ENCODE measurements around the gene PZP. TPM values are rescaled to one million over a fixed set of nuclear protein-coding genes. Genes with fewer than 3 reads are reported as not detected.
A peak's percentile ranks its signal among the peaks of the same experiment; 100 is the strongest.
"Not testable (repeated sequence)": the region's sequence is repeated elsewhere in the genome, so short reads cannot be mapped to it uniquely, and the experiment has no call there.

Gene PZP
- total RNA-seq, 2 experiments from 2014 or later: not detected

DNA sequence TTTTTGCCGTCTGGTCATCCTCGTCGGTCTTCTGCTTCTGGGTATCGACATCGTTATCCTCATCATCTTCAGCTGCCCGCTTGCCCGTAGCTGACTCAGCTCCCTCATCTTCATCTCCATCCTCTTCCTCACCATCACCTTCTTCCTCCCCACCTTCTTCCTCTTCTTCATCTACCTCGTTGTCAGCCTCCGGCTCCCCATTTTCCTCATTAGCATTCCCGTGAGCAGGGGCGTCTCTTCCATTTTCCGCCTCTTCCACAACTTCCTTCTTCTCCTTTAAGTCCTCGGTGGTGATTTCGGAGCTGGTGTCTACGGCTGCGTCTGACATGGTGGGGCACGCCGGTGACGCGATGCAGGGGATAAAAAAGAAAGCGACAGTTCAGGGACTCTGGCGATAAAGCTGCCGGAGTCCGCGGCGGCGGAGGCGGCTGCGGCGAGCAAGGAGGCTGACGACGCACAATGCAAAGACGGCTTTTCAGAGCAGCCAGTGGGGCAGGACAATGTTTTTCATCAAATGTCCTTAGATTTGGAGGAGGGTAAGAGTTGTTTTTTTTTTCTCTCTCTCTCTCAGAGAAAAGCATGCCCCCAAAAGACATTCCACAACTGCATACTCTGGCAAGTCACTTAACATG is 31.9 kb upstream of the PZP start:
- CTCF ChIA-PET; POLR2A ChIA-PET; H3K36me3 Mint-ChIP-seq (ENCODE audit: low read depth); H3K9me3 Mint-ChIP-seq (ENCODE audit: insufficient read depth): not testable (repeated sequence)
- Mint-ChIP-seq H3K4me1 (ENCODE audit: low read depth) (peaks cover 16% of the 10 kb centered on the region), H3K4me3 (peak overlapping the region; percentile 83), H3K27me3 (ENCODE audit: low read depth) (peaks cover 10% of the 10 kb centered on the region), H3K27ac (peak overlapping the region; percentile 85)
- peak; percentile 58 for DNase-seq
- ATAC-seq: peak; percentile 64

GRCh38 chr12:9237286-9237685 is 29.1 kb upstream of the PZP start:
- no peaks in the 10 kb centered on the region for H3K9me3 Mint-ChIP-seq (ENCODE audit: insufficient read depth)
- no peak overlapping the region for H3K27ac Mint-ChIP-seq
- H3K36me3 Mint-ChIP-seq (ENCODE audit: low read depth): no peaks in the 10 kb centered on the region
- H3K4me1 Mint-ChIP-seq (ENCODE audit: low read depth): peaks cover 11% of the 10 kb centered on the region
- ChIA-PET CTCF (no interaction called here), POLR2A (no interaction called here)
- peaks cover 14% of the 10 kb centered on the region for H3K27me3 Mint-ChIP-seq (ENCODE audit: low read depth)
- DNase-seq (no peak), ATAC-seq (no peak)
- no peak overlapping the region for H3K4me3 Mint-ChIP-seq

- no peaks in the 10 kb centered on the region for H3K36me3 Mint-ChIP-seq (ENCODE audit: low read depth)
- H3K4me1 Mint-ChIP-seq (ENCODE audit: low read depth): peaks cover 7% of the 10 kb centered on the region
- peaks cover 14% of the 10 kb centered on the region for H3K27me3 Mint-ChIP-seq (ENCODE audit: low read depth)
- no peak for ATAC-seq
- ChIA-PET POLR2A (no interaction called here), CTCF (no interaction called here)
- H3K27ac Mint-ChIP-seq: no peak overlapping the region
- no peaks in the 10 kb centered on the region for H3K9me3 Mint-ChIP-seq (ENCODE audit: insufficient read depth)
- DNase-seq: no peak
- no peak overlapping the region for H3K4me3 Mint-ChIP-seq
Observed at GRCh38 chr12:9235519-9235918, 27.3 kb upstream of the PZP start.

- ChIA-PET POLR2A (no interaction called here), CTCF (no interaction called here)
- H3K27ac Mint-ChIP-seq: no peak overlapping the region
- H3K36me3 Mint-ChIP-seq (ENCODE audit: low read depth): no peaks in the 10 kb centered on the region
- ATAC-seq (no peak), DNase-seq (no peak)
- H3K4me1 Mint-ChIP-seq (ENCODE audit: low read depth): no peaks in the 10 kb centered on the region
- H3K9me3 Mint-ChIP-seq (ENCODE audit: insufficient read depth): peaks cover 5% of the 10 kb centered on the region
- H3K27me3 Mint-ChIP-seq (ENCODE audit: low read depth): peaks cover 12% of the 10 kb centered on the region
- H3K4me3 Mint-ChIP-seq: no peak overlapping the region
Observed at GRCh38 chr12:9227950-9228349, 19.8 kb upstream of the PZP start.

GRCh38 chr12:9223830-9224229 is 15.6 kb upstream of the PZP start:
- H3K36me3 Mint-ChIP-seq (ENCODE audit: low read depth): no peaks in the 10 kb centered on the region
- POLR2A ChIA-PET: no interaction called here
- no peaks in the 10 kb centered on the region for H3K4me1 Mint-ChIP-seq (ENCODE audit: low read depth)
- DNase-seq (no peak), ATAC-seq (no peak)
- H3K27ac Mint-ChIP-seq: no peak overlapping the region
- H3K27me3 Mint-ChIP-seq (ENCODE audit: low read depth): peaks cover 5% of the 10 kb centered on the region
- no peak overlapping the region for H3K4me3 Mint-ChIP-seq
- CTCF ChIA-PET: no interaction called here
- peaks cover 5% of the 10 kb centered on the region for H3K9me3 Mint-ChIP-seq (ENCODE audit: insufficient read depth)

GRCh38 chr12:9221483-9221882 is 13.3 kb upstream of the PZP start:
- ATAC-seq (no peak), DNase-seq (no peak)
- H3K4me3 Mint-ChIP-seq: no peak overlapping the region
- no peaks in the 10 kb centered on the region for H3K36me3 Mint-ChIP-seq (ENCODE audit: low read depth)
- H3K27me3 Mint-ChIP-seq (ENCODE audit: low read depth): peaks cover 9% of the 10 kb centered on the region
- ChIA-PET POLR2A (no interaction called here), CTCF (no interaction called here)
- H3K27ac Mint-ChIP-seq: no peak overlapping the region
- peaks cover 1% of the 10 kb centered on the region for H3K9me3 Mint-ChIP-seq (ENCODE audit: insufficient read depth)
- no peaks in the 10 kb centered on the region for H3K4me1 Mint-ChIP-seq (ENCODE audit: low read depth)

- POLR2A ChIA-PET; H3K9me3 Mint-ChIP-seq (ENCODE audit: insufficient read depth); H3K4me1 Mint-ChIP-seq (ENCODE audit: low read depth); DNase-seq; CTCF ChIA-PET; H3K27ac Mint-ChIP-seq; H3K4me3 Mint-ChIP-seq; ATAC-seq; H3K36me3 Mint-ChIP-seq (ENCODE audit: low read depth): not testable (repeated sequence)
- H3K27me3 Mint-ChIP-seq (ENCODE audit: low read depth): peaks cover 12% of the 10 kb centered on the region
Observed at GRCh38 chr12:9221011-9221410, 12.8 kb upstream of the PZP start.

DNA sequence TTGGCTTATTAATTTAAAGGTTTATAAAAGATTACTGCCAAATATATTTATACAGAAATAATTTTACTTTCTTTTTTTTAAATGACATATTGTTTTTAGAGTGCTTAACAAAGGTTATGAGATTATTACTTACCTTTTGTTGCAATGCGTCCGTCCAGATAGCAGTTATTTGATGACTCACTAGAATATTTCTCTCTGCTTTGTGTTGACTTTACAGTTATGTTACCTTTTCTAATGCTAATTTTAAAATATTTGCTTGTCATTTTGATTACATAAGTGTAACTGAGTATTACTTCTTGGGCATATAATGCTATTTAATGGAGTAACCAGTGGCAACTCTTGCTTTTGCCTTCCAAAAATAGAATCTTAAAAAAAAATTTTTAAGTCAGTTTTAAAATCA is 6.3 kb upstream of the PZP start:
- H3K27ac Mint-ChIP-seq: no peak overlapping the region
- no peak overlapping the region for H3K4me3 Mint-ChIP-seq
- H3K36me3 Mint-ChIP-seq (ENCODE audit: low read depth): no peaks in the 10 kb centered on the region
- ATAC-seq (no peak), DNase-seq (no peak)
- POLR2A ChIA-PET: no interaction called here
- no peaks in the 10 kb centered on the region for H3K4me1 Mint-ChIP-seq (ENCODE audit: low read depth)
- H3K27me3 Mint-ChIP-seq (ENCODE audit: low read depth): peaks cover 15% of the 10 kb centered on the region
- CTCF ChIA-PET: no interaction called here
- H3K9me3 Mint-ChIP-seq (ENCODE audit: insufficient read depth): no peaks in the 10 kb centered on the region

GRCh38 chr12:9211687-9212086 is 3.5 kb upstream of the PZP start:
- no peak for ATAC-seq
- no peaks in the 10 kb centered on the region for H3K36me3 Mint-ChIP-seq (ENCODE audit: low read depth)
- no peak for DNase-seq
- H3K4me3 Mint-ChIP-seq: no peak overlapping the region
- H3K27ac Mint-ChIP-seq: no peak overlapping the region
- no peaks in the 10 kb centered on the region for H3K4me1 Mint-ChIP-seq (ENCODE audit: low read depth)
- H3K27me3 Mint-ChIP-seq (ENCODE audit: low read depth): peaks cover 9% of the 10 kb centered on the region
- POLR2A ChIA-PET: no interaction called here
- H3K9me3 Mint-ChIP-seq (ENCODE audit: insufficient read depth): no peaks in the 10 kb centered on the region
- CTCF ChIA-PET: interaction anchor here (1.5 kb wide), 1 partner anchor 28 kb away, joined by 4 read pairs; no protein-coding TSS in a partner anchor

DNA sequence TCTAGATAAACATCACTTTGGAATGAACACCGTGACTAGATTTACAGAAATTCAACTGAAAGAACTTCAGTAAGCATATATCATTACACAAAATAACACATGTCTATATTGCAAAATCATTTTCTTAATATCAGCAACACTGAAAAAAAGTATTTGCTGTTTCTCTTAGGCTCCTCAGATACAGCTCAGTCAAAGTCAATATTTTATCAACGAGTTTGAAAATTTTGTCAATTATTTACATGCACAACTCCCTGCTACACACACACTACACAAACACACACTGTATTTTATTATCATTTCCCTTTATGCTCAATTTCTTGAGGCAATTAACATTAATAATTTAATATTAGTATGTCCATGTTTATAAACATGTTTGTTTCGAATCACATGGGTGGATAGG is 3.8 kb downstream of the PZP start:
- ATAC-seq (no peak), DNase-seq (no peak)
- Mint-ChIP-seq H3K27ac (no peak overlapping the region), H3K36me3 (ENCODE audit: low read depth) (no peaks in the 10 kb centered on the region), H3K4me3 (no peak overlapping the region), H3K9me3 (ENCODE audit: insufficient read depth) (no peaks in the 10 kb centered on the region), H3K27me3 (ENCODE audit: low read depth) (peaks cover 5% of the 10 kb centered on the region), H3K4me1 (ENCODE audit: low read depth) (no peaks in the 10 kb centered on the region)
- ChIA-PET CTCF (no interaction called here), POLR2A (no interaction called here)

DNA sequence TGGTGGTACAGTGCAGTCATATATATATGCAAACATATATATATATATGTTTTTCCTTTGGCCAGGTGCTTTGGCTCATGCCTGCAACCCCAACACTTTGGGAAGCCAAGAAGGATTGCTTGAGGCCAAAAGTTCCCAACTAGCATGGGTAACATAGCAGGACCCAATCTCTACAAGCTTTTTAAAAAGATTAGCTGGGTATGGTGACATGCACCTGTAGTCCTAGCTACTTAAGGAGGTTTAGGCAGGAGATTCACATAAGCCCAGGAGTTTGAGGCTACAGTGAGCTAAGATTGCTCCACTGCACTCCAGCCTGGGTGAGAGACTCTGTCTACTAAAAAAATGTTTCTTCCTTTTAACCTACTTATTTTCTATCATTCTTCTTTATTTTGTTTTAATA is 10.2 kb downstream of the PZP start:
- H3K36me3 Mint-ChIP-seq (ENCODE audit: low read depth): no peaks in the 10 kb centered on the region
- ATAC-seq (peak; percentile 39), DNase-seq (no peak)
- H3K9me3 Mint-ChIP-seq (ENCODE audit: insufficient read depth): no peaks in the 10 kb centered on the region
- no peak overlapping the region for H3K27ac Mint-ChIP-seq
- H3K4me1 Mint-ChIP-seq (ENCODE audit: low read depth): no peaks in the 10 kb centered on the region
- no peak overlapping the region for H3K4me3 Mint-ChIP-seq
- peaks cover 4% of the 10 kb centered on the region for H3K27me3 Mint-ChIP-seq (ENCODE audit: low read depth)
- POLR2A ChIA-PET: no interaction called here
- CTCF ChIA-PET: no interaction called here

GRCh38 chr12:9184276-9184675 is 23.9 kb downstream of the PZP start:
- ChIA-PET CTCF (interaction anchor here (1.2 kb wide), 1 partner anchor 17 kb away, joined by 3 read pairs; no protein-coding TSS in a partner anchor), POLR2A (no interaction called here)
- peaks cover 3% of the 10 kb centered on the region for H3K9me3 Mint-ChIP-seq (ENCODE audit: insufficient read depth)
- H3K36me3 Mint-ChIP-seq (ENCODE audit: low read depth): no peaks in the 10 kb centered on the region
- peaks cover 11% of the 10 kb centered on the region for H3K27me3 Mint-ChIP-seq (ENCODE audit: low read depth)
- no peaks in the 10 kb centered on the region for H3K4me1 Mint-ChIP-seq (ENCODE audit: low read depth)
- H3K4me3 Mint-ChIP-seq: no peak overlapping the region
- no peak for ATAC-seq
- DNase-seq: no peak
- no peak overlapping the region for H3K27ac Mint-ChIP-seq

GRCh38 chr12:9180810-9181209 is 27.4 kb downstream of the PZP start:
- no peaks in the 10 kb centered on the region for H3K9me3 Mint-ChIP-seq (ENCODE audit: insufficient read depth)
- DNase-seq (no peak), ATAC-seq (no peak)
- H3K27me3 Mint-ChIP-seq (ENCODE audit: low read depth): peaks cover 2% of the 10 kb centered on the region
- H3K4me3 Mint-ChIP-seq: no peak overlapping the region
- ChIA-PET POLR2A (no interaction called here), CTCF (no interaction called here)
- H3K27ac Mint-ChIP-seq: no peak overlapping the region
- H3K4me1 Mint-ChIP-seq (ENCODE audit: low read depth): no peaks in the 10 kb centered on the region
- no peaks in the 10 kb centered on the region for H3K36me3 Mint-ChIP-seq (ENCODE audit: low read depth)

Data from activated CD8-positive, alpha-beta T cell treated with anti-CD3 and anti-CD28 coated beads, Interleukin-2, amount 10 ng/mL, durations not matched to agents 7 days and 5 days (primary cell).